Ammon's horn (tissue), 1 donor: ENCODE data around the gene JAK1.

ENCODE experiments used
- DNase-seq: peaks from one replicate; pipeline ENCODE4 v3.0.0-alpha.2; 2016; ENCODE audit warnings: low spot score

Gene JAK1

DNA sequence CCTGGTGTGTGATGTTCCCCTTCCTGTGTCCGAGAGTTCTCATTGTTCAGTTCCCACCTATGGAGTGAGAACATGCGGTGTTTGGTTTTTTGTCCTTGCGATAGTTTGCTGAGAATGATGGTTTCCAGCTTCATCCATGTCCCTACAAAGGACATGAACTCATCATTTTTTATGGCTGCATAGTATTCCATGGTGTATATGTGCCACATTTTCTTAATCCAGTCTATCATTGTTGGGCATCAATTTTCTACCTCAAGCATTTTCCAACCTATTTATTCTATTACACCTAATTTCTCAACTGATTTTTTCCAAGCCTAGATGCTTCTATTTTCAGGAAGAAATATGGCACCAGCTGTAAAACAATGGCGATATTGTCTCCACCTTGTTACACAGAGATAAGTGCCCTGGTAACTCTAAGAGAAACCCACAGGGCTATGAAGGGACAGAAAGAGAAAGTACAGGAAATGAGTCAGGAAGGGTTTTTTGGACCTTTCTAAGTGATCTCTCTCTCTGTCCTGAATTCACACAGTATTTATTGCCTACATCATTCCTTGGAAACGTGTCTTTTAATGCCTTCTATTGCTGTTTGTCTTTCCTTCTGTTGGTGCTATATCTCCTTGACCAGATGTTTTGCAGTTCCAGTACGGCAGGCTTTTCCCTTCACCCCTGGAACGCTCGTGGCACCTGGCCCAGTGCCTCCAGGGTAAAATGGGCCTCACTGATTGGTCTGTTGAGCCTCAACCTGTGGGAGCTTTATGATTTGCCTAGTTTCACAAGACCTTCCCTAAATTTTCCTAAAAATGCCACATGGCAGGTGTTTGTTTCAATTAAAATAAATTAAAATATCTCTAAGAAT lies 14.6 kb upstream of the JAK1 start:
- DNase-seq, result no peak

DNA sequence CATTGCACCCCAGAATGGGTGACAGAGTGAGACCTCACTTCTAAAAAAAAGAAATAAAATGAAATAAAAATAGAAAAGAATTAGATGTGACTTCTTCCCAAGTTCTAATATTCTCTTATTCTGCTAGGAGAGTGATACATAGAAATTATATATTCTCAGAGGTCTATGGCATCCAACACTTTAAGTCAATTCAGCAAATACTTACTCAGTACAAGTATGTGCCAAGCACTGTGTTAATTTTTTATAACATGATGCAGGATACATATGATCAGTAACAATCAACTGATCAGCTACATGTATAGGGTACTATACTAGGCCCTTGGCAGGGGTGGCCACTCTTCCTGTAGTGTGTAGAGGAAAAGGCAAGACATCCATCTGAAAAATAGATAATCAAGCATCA lies 13.0 kb upstream of the JAK1 start:
- no peak for DNase-seq

DNA sequence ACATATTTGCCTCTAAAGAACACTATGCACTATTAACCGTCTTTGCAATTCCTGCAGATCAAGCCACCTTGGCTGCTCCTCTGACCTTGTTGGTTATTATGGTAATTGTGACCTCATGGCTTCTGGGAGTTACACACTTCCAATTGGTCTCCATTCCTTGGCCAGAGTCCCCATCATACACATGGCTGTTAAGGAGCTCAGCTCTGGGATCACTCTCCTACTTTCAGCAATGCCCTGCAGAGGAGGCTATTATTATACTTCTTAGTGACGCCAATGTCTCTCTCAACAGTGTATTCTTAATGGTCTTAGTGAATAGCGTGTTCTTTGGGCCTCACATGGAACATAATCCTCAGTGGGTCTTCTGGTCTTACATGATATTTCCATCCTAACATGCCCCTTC lies 10.0 kb upstream of the JAK1 start:
- DNase-seq, result no peak

DNA sequence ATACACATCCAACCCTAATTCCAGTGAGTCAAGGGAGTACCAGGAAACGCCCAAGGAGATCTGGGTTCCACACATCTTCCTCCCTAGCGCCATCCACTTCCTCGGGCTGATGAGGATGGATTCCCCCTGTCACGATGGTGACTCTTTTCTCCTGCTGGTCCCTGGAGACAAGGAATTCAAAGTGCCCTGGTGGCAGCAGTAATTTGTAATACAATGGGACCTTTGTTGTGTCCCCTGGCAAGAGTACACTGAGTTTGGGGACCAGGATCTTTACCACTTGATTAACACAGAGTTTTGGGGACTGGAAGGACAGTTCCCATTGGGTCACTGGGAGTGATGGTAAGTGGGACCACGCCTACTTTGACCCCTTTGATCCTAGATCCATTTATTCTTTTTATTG lies 9.4 kb upstream of the JAK1 start:
- DNase-seq, result peak; percentile 39

DNA sequence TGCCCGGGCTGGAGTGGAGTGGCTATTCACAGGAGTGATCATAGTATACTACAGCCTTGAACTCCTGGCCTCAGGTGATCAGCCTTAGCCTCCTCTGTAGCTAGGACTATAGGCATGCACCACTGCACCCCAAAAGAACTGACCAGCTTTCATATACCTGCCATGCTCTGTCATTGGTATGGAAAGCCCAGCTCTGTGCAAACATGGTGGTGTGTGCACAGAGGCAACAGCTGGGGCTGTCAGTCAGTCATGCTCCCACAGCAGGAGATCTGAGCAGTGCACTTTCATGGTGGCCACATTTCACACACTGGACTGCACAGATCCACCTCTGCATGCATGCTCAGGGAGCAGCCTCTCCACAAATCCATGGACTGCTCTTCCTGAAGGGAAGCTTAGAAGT lies 8.8 kb upstream of the JAK1 start:
- no peak for DNase-seq

DNA sequence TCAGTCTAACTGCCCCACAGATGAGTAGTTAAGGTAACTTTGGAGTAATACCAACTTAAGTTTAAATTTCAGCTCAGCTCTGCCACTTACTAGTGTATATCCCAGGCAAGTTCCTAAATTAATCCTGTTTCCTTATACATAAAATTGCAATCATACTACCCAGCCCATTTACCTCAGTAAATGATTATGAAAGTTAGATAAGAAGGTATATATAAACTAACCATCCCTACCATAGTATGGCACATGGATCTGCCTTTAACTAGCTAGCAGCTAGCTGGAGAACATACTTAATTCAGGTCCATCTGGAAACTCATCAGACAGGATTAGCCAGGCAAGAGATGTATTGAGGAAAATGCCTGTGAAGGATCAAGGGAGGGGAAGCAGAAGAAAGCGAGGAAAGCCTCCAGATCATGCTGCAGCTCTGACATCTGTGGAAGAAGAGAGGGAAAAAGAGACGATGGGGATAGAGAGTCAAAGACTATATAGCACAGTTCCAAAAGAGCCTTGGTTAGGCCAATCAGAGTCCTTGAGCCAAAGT lies 8.0 kb upstream of the JAK1 start:
- no peak for DNase-seq

DNA sequence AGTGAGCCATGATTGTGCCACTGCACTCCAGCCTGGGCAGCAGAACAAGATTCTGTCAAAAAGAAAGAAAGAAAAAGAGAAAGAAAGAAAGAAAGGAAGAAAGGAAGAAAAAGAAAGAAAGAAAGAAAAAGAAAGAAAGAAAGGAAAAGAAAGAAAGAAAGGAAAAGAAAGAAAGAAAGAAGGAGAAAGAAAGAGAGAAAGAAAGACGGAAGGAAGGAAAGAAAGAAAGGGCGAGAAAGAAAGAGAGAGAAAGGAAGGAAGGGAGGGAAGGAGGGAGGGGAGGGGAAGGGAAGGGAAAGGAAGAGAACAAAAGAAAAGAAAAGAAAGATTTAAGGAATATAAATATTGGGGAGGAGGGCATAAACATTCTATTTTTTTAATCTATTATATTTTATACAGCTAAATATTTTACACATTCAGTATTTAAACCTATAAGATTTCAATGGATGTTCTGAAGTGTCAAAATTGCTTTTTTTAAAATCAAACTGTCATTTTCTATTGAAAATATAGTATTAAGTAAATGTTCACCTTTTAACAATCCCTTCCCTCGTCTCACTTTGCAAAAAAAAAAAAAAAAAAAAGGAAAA lies 6.8 kb upstream of the JAK1 start:
- no peak for DNase-seq

DNA sequence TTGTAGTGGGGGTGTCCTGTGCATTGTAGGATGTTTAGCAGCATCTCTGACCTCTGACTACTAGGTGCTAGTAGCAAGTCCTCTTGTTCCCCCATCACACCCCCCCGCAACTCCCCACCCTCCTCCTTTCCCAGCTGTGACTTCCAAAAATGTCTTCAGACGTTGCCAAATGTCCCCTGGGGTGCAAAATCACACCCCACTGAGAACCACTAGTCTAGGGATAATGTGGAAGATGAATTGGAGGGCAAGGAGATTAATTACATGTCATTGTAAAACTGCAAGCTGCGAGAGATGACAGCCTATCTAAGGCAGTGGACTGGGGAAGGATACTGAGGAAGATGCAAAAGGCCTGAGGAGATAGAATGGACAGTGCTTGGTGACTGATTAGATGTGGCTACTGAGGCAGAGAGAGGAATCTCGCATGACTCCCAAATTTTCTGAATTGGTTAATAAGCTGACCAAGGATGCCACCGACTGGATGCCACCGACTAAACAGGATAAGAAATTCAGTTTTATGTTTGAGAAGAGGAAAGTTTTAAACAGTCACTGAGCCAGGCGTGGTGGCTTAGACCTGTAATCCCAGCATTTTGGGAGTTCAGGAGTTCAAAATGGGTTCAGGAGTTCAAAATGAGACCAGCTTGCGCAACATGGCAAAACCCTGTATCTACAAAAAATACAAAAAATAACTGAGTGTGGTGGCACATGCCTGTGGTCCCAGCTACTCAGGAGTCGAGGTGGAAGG lies 3.1 kb upstream of the JAK1 start:
- no peak for DNase-seq

DNA sequence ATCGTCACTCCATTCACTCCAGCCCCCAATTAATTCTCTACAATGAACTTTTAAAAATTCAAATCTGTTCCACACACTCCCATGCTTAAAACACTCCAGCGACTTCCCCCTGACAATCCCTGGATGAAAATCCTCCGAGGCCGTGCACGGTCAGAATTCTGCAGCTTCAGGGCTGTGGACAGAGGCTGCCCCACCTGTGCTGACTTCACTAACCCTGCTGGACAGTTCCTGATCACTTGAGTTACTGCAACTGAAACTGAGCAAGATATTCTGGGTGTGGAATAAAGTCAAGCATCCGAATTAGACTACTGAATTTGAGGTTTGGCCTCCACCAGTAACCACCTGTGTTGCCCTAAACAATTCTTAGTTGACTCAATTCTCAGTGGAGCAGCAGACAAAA lies 1.0 kb upstream of the JAK1 start:
- no peak for DNase-seq

DNA sequence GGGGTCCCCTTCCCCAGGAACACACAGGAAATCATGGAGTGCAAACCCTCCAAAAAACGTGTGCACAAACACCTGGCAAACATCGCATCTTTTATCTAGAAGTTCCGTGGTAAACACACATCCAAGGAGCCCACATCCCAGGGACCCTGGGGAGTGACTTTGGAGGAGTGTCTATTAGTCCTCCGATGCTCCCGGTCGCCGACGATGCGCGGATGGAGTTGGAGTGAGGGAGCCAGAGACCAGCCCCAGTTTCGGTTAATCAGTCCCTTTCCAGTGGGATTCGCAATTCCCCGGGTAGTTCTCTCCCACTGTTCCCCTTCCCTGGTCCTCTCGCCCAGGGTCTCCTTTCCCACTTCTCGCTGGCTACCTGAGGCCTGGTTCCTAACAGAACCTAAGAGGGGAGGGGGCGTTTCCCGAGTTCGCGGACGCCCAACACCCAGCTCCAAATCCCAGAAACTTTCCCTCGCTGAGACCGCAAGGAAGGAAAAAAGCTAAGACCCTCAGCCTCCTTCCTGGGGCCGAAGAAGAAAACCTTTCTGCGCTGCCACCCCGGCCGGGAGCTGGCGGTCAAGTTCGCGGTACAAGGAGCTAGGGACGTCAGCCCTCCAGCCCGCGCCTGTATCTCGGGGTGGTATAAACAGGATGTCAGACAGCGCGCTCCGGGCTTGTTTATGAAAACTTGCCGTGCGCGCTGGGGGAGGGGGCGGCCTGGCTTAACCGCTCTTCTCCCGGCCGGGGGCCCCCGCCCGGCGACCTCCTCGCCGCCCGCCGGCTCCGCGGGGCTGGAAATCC lies 787 bp downstream of the JAK1 start:
- DNase-seq, result peak; percentile 50

DNA sequence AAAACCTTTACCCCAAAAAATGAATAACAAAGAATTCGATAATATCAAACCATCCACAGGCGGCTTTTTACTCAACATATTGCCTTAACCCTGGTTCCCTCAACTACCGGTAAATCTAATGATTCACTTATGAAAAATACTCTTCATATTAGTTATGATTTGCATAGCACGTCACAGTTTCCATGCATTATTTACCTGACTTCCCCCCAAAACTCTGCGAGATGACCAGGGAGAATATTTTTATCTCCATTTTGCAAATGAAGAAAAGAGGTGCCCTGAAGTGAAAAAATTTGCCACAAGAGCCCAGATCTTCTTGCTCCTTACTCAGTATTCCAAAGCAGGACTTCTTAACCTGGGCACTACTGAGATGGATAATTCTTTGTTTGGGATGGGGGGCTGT lies 2.9 kb downstream of the JAK1 start:
- DNase-seq, result no peak

DNA sequence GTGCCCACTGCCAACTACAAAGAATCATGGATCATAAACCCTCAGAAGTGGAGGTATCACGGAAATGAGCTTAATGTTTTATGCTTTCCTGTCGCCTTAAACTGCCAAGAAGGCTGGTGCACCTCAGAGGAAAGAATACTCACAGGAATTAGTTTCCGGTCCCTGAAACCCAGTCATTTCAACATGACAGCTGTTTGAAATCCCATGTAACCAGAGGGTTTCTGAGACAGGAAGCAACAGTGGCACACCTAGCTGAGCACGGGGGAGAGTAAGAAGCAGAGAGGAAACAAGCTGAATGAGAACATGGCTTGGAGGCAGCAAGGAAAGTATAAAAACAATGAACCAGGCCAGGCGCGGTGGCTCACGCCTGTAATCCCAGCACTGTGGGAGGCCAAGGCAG lies 3.9 kb downstream of the JAK1 start:
- no peak for DNase-seq

DNA sequence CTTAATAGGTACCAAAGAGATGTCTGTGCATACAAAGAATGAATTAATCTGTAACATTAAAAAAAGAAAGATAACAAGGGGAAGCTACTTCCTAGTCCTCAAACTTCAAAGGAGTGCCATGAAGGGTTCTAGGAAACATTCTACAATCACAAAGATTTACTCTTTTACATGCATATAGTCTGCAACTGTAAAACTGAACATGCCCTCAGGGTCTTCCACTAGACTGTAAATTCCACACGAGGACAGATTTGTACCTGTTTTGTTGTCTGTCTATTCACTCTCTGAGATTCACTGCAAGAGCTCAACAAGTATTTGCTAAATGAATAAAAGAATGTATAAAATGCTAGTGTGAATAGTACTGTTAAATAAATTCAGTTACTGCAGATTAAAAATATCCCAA lies 4.4 kb downstream of the JAK1 start:
- DNase-seq, result no peak

DNA sequence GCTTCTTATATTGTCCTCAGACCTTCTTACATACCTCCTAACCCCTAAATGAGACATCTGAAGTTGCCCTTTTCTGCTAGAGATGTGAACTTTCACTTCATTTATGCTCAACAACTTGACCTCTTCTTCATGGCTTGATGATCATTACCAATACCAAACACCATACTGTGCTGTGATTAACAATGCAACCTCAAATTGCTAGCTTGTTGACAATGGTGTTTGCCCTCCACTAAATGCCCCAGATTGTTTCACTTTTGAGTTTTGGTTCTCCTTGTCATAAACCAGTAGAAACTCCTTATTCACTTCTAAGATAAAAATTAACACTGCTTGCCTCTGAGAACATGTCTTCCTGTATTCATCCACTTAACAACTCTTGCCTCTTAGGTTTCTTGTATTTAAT lies 5.6 kb downstream of the JAK1 start:
- no peak for DNase-seq

DNA sequence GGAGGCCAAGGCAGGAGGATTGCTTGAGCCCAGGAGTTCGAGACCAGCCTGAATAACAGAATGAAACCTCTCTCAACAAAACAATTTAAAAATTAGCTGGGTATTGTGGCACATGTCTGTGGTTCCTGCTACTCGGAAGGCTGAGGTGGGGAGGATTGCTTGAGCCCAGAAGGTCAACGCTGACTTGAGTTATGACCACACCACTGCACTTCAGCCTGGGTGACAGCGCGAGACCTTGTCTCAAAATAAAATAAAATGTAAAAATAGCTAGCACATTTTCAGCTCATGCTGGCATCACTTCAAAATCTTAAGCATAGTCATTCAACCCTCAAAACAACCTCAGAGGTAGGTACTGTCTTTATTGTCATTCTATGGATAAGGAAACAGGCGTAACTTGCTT lies 6.4 kb downstream of the JAK1 start:
- no peak for DNase-seq

DNA sequence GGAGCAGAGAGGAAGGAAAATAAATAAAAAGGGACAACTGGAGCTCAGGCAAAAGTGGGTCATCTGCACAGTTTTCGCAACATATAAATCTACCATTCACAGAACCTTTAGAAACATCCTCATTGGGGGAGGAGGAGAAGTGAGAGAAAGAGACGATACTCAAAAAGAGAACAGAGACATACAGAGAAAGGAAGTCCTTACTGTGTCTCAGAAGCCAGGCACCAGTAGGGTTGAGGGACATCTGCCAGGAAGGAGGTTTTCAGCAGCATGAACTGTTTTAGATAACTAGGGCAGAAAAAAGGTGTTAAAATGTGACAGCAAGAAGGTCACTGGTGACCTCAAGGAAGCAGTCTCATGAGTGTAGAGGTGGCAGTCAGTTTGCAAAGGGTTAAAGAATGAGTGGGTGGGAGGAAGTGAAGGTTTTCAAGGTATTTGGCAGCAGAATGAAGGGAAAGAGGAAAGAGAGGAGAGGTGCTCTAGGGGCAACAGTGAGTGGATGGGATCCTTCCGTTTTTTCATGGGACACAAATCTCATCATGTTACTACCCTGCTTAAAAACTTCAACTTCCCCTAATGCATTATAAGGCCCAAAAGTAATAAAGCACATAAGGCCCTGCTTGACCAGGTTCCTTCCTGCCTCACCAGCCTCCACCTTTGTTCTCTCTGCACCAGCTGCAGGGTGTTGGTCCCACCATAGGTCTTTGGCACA lies 9.5 kb downstream of the JAK1 start:
- peak; percentile 70 for DNase-seq

DNA sequence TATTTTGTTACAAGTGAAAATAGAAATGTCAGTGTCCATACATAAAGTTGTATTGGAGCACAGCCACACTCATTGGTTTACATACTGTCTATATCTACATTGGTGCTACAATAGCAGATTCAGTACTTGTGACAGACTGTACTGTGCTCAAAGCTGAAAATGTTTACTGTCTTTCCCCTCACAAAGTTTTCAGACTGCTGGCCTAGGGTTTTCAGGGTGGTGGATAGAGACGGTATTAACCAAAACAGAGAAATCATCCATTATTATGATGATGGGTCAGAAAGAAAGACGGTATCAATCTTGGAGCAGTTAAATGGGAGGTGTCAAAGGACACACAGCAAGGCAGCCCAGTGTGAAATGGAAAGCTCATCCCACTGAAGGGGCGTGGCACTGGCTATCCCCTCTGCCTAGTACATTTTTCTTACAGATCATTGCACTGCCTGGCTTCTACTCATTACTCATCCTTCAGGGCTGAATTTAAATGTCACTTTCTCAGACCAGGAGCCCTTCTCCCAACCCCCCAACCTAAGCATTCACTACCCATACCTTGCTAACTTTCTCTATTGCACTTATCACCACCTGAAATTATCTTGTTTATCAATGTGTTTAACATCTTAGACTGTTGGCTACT lies 10.2 kb downstream of the JAK1 start:
- no peak for DNase-seq

DNA sequence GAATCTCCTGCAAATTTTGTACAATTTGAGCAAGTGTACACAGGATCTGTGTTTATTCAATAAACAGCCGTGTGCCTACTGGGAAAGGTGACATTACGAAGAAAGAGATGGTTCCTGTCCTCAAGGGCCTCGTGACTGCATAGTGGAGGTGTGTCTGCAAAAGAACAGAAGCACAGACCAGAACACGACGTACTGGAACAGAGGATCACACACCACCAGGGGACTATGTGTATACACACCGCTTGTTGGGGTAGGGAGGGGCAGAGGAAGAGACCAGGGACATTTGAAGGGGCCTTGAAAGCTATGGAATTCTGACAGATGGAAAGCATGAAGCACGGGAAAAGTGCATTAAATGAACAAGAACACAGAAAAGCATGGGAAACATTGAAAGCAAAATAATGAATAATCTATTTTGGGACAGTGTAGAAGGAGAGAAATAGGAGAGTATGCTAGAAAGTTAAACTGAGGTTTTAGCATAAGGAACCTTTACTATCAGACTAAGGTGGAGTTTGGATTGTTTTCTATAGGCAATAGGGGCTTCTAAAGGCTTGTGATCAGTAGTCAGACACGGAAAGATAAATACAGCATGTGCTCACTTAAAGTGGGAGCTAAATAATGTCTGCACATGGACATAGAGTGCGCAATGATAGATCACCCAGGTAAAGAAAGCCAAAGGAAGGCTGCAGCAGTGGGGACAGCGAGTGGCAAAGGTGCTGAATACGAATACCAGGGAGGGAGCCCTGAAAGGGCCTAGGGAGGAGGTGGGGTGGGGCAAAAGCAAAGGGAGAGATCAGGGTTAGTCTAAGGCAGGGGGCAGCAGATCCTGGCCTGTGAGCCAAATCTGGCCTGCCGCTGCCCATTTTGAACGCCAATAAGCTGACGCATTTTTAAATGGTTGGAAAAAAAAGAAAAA lies 11.0 kb downstream of the JAK1 start:
- DNase-seq, result no peak

DNA sequence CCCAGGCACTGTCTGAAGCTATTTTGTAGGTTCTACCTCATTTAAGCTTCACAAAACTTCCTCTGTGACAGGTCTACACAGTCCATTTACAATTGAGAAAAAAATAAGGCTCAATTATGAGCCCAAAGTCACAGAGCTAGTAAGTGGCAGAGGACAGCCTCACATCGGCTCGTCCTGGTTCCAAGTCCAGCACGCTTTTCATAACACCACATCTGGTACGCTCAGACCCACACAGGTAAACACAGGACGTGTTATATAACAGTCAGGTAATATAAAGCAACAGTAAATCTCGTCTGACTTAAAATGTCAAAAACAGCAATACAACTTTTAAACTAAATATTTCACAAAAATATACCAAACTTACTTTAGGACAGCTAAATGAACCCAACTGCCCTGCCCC lies 13.1 kb downstream of the JAK1 start:
- no peak for DNase-seq

DNA sequence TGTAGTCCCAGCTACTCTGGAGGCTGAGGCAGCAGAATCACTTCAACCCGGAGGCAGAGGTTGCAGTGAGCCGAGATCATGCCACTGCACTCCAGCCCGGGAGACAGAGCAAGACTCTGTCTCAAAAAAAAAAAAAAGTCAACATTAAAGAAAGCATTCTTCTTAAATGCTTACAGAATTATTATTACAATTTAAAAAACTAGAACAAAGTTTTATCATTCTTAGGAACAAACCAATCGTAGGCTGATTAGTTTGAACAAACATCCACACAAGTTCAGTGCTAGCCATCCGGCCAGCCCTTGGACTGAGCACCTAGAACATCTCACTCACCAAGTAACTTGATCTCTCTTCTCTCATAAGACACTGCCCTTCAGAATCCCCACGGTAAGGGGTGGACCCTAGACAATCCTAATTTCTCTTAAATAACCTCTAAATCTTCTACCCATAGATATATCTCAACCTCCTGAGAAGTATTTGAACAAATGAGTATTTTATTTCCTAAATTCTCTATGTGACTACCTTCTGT lies 16.0 kb downstream of the JAK1 start:
- no peak for DNase-seq
